ENCODE data around the gene PARD6B.

GRCh38 chr20:50798650-50799049 lies 67.3 kb downstream of the PARD6B start:
- TF ChIP-seq CTCF (IDR thresholded peaks at IDR 0.05; ENCODE audit: insufficient read depth, low read depth, low read length) (no peak), EZH2 (IDR thresholded peaks at IDR 0.05; ENCODE audit: insufficient read depth, low read length) (no peak)

Data from astrocyte (in vitro differentiated cells and primary cell).